GM19193 (cell line): ENCODE measurements around the gene RTN4.

Experiments
- POLR2A ChIP-seq: IDR thresholded peaks from 4 replicates; pipeline ENCODE4 v1.6.1; 2011; ENCODE audit not compliant: insufficient read depth, insufficient read length; ENCODE audit errors: extremely low read depth

The RTN4 gene

DNA sequence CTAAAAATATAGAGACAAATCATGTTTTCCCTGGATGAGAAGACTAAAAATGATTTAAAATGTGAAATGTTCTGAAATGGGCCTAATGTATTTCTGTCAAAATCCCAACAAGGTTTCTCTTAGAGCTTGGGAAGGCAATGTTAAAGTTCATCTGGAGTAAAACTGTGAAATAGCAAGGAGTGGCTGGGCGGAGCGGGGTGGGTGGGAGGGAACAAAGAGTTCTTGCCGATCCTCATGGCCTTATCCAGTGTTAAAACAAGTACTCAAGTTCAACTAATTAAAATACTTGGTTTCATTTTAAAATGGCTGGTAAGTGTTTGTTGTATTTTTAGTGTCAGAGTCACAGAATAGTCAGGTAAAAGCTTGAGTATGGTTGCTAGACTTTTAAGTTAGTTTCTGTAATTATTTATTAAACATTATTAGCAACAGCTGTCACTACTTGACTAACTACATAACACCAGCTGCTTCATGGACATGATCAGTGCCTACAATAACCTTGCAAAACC is 87.3 kb downstream of the RTN4 start:
- TF ChIP-seq POLR2A = no peak

DNA sequence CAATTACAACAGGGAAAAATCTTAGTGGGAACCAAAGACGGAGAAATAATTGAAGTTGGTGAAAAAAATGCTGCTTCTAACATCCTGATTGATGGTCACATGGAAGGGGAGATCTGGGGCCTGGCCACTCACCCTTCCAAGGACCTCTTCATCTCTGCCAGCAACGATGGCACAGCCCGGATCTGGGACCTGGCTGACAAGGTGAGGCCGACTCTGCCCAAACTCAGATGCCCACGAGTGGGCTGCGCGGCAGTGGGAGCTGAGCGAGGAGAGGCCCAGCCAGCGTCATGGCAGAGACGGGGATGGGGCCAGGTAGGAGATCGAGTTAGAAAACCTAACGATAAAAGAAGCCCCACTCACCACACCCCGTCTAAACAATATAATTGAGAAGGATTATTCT is 87.7 kb downstream of the RTN4 start:
- TF ChIP-seq POLR2A = no peak

DNA sequence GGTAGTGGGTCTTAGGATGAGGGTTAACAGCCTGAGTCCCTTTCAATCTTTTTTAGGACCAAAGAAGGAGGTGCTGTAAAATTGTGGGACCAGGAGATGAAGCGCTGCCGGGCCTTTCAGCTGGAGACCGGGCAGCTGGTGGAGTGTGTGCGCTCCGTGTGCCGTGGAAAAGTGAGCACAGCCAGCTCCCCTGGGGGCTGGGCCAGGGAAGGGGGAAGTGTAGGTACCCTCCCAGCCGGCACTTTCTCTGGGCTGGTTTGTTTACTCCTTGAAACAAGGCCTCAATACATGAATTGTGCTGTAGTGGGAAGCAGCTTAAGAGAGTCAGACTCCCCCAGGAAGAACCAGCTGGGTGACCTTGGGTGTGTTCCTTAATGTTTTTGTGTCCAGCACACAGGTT is 90.1 kb downstream of the RTN4 start:
- no peak for TF ChIP-seq POLR2A

DNA sequence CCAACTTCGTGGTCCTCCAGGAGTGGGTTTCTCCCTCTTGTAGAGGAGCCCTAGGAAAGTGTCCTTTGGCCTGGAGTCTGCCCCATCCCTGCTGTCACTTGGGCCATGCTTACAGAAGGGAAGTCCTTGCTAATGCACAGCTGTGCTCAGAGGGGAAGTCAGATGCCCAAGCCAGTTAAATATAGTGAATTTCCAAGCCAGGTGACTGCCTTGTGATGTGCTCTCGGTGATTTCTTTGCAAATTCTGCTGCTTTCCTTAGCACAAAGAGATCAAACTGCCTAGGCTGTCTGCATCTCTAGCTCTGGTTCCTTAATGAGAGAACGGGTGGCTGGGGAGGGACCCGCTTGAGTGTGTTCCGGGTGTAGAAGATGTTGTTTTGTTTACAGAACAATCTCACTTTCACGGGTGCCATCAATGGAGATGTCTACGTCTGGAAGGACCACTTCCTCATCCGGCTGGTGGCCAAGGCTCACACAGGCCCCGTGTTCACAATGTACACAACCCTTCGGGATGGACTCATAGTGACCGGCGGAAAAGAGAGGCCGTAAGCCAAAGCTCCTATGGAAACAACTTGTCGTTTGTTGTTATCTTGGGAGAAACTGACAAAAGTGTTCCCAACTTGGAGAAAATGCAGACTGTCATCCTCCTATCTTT is 91.4 kb downstream of the RTN4 start:
- no peak for TF ChIP-seq POLR2A

DNA sequence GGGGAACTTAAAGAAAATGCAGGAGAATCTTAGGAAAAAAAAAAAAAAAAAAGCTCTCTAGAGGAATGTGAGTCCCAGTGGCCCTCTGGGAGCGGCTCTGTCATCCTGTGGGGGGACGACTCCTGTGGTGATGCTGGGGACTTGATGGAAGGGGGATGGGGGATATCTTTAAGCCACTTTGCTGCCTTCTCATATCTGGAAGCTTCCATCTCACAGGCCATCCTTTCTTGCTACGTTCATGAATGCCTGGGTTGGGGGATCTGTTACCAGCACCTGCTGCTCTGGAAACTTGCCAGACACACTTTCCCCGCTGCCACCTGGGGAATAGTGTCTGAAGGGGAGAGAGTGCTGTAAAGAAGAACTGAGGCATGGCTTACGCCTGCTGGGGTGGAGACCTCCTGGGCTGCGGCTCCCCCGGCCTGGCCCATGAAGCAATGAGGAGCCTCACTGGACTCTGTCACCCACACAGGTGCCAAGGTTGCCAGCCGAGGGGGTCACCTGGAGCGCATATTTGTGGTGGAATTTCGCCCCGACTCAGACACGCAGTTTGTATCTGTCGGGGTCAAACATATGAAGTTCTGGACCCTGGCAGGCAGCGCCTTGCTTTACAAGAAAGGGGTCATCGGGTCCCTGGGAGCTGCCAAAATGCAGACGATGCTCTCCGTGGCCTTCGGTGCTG is 92.8 kb downstream of the RTN4 start:
- TF ChIP-seq POLR2A = no peak

DNA sequence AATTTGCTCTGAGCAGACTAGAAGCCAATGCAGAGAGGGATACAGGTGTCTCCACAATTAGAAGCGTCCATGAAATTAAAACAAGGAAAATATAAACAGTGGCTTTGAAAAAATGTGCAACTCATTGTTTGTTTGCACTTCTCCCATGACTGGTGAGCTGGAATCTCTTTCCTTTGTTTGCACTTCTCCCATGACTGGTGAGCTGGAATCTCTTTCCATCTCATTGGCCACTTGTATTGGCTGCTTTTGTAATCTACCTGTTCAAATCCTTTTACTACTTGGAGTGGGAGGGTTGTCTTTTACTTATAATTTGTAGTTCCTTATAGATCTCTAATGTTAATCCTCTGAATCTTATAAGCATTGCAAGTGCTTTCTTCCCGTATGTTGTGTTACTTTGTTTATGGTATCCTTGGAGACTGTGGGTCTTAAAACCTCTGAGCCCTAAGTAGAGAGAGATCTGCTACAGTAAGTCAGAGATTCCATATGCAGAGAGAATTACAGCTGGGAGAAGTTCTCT is 94.1 kb downstream of the RTN4 start:
- no peak for TF ChIP-seq POLR2A

DNA sequence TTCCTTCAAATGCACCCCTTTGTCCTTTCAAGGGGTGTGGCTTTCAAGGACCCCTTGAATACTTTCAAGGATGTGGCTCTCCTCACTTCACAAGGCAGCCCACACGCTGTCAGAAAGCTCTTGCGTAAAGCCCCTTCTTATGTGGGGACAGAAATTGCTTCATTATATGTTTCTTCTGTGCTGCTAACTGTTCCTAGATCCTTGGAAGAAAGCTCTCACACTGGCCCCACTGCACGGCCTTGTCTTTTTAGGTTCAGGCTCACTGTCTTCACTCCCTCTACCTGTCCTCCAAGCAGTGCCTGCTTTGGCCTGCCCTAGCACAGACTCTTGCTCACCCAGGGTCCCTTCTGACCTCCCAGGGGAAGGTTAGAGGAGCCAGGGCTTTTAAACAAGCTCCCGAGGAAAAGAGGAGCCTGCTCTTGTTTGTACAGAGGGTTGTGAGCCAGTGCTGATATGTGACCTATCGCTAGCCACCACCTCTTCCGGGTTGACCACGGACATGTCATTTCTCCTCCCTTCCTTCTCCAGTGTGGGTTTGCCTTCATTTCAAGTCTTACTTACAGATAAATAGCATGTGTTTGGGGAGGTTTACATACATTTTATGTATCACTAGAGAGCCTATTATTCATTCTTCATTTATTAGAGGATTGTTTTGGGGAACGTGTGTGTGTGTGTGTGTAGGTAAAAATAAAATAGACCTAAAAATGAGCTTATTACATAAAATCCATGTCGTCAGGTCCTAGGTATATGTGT is 94.7 kb downstream of the RTN4 start:
- TF ChIP-seq POLR2A = no peak

DNA sequence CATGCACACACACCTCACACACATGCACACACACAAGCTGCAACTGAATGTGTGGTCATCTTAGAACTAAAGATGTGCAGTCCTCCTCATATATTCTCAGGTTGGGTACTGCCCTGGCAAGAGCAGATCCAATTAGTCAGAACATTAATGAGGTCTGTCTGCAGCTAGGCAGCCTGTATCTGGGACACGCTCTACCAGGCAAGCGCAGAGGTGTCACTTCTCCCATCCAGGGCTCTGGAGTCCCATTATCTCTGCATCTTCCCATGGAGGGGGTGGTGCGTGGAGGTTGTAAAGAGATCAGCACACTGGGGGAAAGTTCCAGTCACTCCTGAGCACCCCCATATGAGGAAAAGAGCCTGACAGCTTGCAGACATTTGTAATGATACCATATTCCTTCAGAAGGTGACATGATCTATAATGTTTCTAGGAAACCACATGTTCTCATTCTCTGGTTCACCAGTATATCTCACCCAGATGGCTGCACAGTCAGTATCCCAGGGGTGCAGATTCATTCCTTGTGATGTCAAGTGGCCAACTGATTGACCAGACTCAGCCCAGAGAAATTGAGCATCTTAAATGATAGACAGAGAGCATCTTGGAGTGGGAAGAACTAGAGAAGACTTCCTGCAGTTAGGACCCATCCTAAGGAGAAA is 95.4 kb downstream of the RTN4 start:
- TF ChIP-seq POLR2A = no peak

DNA sequence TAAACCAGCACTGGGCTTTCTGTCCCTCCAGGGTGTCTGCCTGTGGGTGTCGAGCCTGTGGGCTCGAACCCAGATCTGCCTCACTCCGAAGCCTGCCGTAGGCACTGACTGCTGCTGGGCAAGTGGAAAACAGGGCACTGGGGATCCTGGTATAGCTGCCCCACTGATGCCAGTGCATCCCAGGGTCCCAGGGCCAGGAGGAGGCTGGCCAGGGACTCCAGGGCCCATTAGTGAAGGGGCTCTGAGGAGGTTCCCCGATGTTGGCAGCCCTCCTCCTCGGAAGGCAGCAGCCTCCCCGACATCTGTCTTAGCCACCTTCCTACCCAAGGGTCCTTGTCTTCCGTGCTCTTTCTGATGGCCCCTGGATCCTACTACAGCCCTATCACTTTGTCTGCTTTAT is 96.1 kb downstream of the RTN4 start:
- TF ChIP-seq POLR2A = no peak

DNA sequence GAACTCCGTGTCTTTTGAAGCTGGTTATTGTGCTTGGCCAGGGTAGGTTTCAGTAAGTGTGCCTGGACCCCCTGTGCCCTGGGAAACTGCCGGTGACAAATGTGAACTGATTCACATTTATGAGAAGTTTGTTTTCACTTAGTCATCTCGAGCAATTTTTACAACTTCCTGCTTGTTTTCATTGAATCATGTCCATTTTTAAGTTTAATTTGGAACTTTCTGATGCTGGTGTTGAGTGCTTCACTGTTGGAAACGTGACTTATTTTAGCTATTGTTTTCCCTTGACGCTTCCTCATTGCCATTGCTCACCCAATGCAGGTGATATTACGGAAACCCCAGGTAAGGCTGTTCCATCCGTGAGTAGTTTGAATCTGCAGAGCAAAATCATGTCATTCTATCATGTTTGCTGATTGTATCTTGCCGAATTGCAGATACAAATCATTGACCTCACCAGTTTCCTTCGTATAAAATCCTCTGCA is 97.2 kb downstream of the RTN4 start:
- no peak for TF ChIP-seq POLR2A

DNA sequence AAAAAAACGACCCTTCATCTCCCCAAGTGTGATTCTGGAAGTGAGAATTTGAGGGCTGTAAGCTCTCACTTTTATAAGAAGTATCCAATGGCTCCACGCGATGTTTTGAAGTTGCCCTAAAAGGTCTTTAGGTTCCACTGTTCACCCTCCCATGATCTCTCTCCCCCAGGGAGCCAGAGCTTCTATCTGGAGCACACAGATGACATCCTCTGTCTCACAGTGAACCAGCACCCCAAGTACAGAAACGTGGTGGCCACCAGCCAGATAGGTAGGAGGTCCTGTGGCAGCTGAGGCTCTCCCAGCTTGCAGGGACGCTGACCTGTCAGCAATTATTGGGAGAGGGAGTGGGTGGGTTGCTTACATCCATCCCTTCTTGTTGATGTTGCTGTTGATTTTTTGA is 97.8 kb downstream of the RTN4 start:
- TF ChIP-seq POLR2A = no peak

DNA sequence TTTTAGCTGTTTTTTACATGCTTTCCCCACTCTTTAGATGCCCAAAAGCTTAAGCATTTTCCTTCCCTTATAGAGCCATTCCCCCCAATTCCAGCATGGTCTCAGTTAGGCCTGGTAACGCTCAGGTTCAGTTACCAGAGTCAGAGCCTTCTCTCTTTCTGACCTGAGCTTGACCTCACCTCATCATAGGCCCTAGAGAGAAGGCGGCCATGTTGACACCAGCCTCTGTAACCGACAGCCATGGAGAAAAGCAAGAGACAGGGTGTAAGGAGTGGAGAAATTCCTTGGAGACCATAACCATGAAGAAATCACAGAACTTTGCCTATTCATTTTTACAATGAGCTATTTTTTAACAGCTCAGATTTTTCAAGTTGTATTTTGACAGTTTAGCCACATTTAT is 99.4 kb downstream of the RTN4 start:
- no peak for TF ChIP-seq POLR2A

DNA sequence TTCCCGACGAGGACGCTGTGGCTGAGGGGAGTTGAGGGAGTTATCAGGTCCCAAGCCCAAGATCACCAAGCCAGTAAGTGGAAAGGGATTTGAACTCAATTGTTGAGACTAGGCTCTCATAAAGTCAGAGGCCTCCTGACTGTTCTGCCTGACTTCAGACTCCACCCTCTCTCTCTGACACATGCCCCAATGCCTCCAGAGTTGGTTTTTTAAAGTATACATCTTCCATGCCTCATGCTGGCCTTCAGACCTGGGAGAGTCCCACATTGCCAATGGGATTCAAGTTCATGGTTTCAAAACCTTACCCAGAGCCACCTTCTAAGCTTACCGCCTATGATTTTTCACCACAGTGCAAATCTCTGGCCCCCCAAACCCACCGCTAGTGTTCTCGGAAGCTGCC is 100.8 kb downstream of the RTN4 start:
- no peak for TF ChIP-seq POLR2A

DNA sequence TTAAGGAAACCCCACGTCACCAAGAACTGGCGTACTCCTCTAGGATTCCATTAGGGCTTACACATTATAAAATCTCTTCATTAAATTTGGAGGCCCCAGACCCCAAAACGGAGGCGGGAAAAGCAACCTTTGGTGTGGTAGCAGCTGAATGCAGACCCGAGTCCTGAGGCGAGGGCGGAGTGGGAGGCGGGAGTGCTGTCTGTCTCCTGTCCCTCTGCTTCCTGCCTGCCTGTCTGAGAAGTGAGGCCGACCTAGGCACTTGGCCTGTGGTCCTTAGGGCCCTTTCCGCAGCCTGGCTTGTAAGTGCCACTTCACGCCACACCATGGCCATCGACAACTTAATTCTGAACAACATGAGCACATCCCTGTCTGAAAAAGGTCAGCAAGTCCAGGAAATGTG is 102.1 kb downstream of the RTN4 start:
- no peak for TF ChIP-seq POLR2A

DNA sequence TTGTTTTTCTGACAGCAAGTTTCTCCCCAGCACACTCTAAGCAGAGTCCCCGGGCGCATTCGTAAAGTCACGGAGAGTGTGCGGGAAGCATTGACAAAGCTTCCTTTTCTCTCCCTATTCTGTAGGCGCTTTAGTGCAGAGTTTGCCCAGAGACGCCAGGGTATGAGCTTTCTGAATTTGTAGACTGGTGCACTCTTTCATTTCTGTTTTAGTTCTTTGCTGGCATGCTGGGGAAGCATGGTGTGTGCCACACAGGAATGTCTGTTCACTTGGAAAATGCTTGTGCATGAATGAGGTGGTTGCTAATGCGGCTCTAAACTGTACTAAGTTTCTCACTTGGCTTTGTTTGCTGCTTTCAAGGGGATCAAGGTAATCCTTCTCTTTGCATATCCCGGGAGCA is 102.6 kb downstream of the RTN4 start:
- TF ChIP-seq POLR2A = no peak

DNA sequence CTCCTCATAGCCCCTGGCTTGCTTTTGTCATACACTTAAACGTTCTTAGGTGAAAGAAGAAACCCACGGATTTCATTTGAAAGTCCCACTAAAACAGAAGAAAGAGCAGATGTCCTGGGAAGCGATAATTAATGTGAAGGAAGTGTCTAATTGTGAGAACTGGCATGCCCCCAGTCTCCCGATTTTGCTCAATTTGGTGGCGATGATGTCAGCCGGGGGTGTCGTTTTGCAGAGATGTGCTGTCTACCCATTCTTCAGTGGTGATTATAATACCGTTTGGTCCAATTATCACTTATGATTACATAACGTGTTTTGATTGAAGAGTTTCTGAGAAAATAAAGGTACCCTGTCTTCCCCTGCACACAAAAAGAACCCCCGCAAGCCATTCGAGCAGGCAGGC is 103.1 kb downstream of the RTN4 start:
- no peak for TF ChIP-seq POLR2A

DNA sequence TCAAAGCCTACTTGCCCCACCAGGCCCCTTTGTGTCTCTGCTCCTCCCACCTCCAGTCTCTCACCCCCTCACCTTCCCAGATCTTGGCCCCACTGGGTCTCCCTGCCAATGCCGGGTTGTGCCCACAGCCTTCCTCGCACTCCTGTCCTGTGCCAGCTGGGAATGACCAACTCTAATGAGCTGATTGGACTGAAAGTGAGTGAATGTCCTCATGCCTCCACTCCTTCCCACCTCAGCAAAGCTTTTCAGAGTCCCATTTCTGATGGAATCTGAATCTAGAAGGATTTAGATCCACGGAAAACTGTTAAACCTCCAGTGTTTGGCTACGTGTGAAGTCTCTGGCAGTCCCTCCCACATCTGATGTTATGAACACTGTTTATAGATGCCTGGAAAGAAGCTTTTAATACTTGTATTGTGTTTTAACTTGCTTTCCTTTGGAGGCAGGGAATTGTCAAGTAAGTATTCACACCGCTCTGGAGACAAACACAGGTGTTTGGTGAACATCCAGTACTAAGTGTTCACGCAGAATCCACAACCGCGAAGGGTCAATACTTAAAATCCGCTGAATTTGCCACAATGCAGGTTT is 103.9 kb downstream of the RTN4 start:
- no peak for TF ChIP-seq POLR2A
